ENCODE results near the gene NTNG2.

NTNG2 gene

GRCh38 chr9:132226571-132227430, 64.9 kb downstream of the NTNG2 start:
- in situ Hi-C loops (cut with HindIII; ENCODE audit: low pct_unique_long_range_greater_than_20kb, low sequenced_read_pairs) = no loop called here
- no peak for DNase-seq (ENCODE audit: low read depth in 1 of 2, low spot score in 1 of 2)
- TF ChIP-seq JUND (IDR thresholded peaks at IDR 0.05; ENCODE audit: low read depth) = no peak

GRCh38 chr9:132228062-132228461, 66.2 kb downstream of the NTNG2 start:
- in situ Hi-C loops (cut with HindIII; ENCODE audit: low pct_unique_long_range_greater_than_20kb, low sequenced_read_pairs) = no loop called here
- no peak for DNase-seq (ENCODE audit: low read depth in 1 of 2, low spot score in 1 of 2)

GRCh38 chr9:132230605-132231004, 68.7 kb downstream of the NTNG2 start:
- no peak for TF ChIP-seq JUND (IDR thresholded peaks at IDR 0.05; ENCODE audit: low read depth)
- no peak for DNase-seq (ENCODE audit: low read depth in 1 of 2, low spot score in 1 of 2)
- in situ Hi-C loops (cut with HindIII; ENCODE audit: low pct_unique_long_range_greater_than_20kb, low sequenced_read_pairs) = no loop called here

More at GRCh38 chr9:132228062-132228461, 66.2 kb downstream of the NTNG2 start:
- TF ChIP-seq JUND (IDR thresholded peaks at IDR 0.05; ENCODE audit: low read depth) = no peak

- no peak for TF ChIP-seq JUND (IDR thresholded peaks at IDR 0.05; ENCODE audit: low read depth)
- in situ Hi-C loops (cut with HindIII; ENCODE audit: low pct_unique_long_range_greater_than_20kb, low sequenced_read_pairs) = no loop called here
- DNase-seq (ENCODE audit: low read depth in 1 of 2, low spot score in 1 of 2) = no peak
Observed at GRCh38 chr9:132231019-132231701, 69.3 kb downstream of the NTNG2 start.

- in situ Hi-C loops (cut with HindIII; ENCODE audit: low pct_unique_long_range_greater_than_20kb, low sequenced_read_pairs) = no loop called here
- DNase-seq (ENCODE audit: low read depth in 1 of 2, low spot score in 1 of 2) = no peak
Observed at GRCh38 chr9:132232522-132232921, 70.7 kb downstream of the NTNG2 start.

GRCh38 chr9:132233138-132233537, 71.3 kb downstream of the NTNG2 start:
- in situ Hi-C loops (cut with HindIII; ENCODE audit: low pct_unique_long_range_greater_than_20kb, low sequenced_read_pairs) = no loop called here
- DNase-seq (ENCODE audit: low read depth in 1 of 2, low spot score in 1 of 2) = no peak
- TF ChIP-seq JUND (IDR thresholded peaks at IDR 0.05; ENCODE audit: low read depth) = no peak

More at GRCh38 chr9:132232522-132232921, 70.7 kb downstream of the NTNG2 start:
- no peak for TF ChIP-seq JUND (IDR thresholded peaks at IDR 0.05; ENCODE audit: low read depth)

- in situ Hi-C loops (cut with HindIII; ENCODE audit: low pct_unique_long_range_greater_than_20kb, low sequenced_read_pairs) = no loop called here
- no peak for DNase-seq (ENCODE audit: low read depth in 1 of 2, low spot score in 1 of 2)
- TF ChIP-seq JUND (IDR thresholded peaks at IDR 0.05; ENCODE audit: low read depth) = no peak
Observed at GRCh38 chr9:132234535-132234934, 72.7 kb downstream of the NTNG2 start.

GRCh38 chr9:132235125-132235524, 73.3 kb downstream of the NTNG2 start:
- TF ChIP-seq JUND (IDR thresholded peaks at IDR 0.05; ENCODE audit: low read depth) = no peak
- no peak for DNase-seq (ENCODE audit: low read depth in 1 of 2, low spot score in 1 of 2)
- in situ Hi-C loops (cut with HindIII; ENCODE audit: low pct_unique_long_range_greater_than_20kb, low sequenced_read_pairs) = no loop called here

- in situ Hi-C loops (cut with HindIII; ENCODE audit: low pct_unique_long_range_greater_than_20kb, low sequenced_read_pairs) = no loop called here
- no peak for TF ChIP-seq JUND (IDR thresholded peaks at IDR 0.05; ENCODE audit: low read depth)
Observed at GRCh38 chr9:132235894-132236661, 74.2 kb downstream of the NTNG2 start.

GRCh38 chr9:132236662-132237311, 74.9 kb downstream of the NTNG2 start:
- TF ChIP-seq JUND (IDR thresholded peaks at IDR 0.05; ENCODE audit: low read depth) = no peak
- DNase-seq (ENCODE audit: low read depth in 1 of 2, low spot score in 1 of 2) = no peak
- in situ Hi-C loops (cut with HindIII; ENCODE audit: low pct_unique_long_range_greater_than_20kb, low sequenced_read_pairs) = no loop called here

More at GRCh38 chr9:132235894-132236661, 74.2 kb downstream of the NTNG2 start:
- peak; percentile 86 to 91 for DNase-seq (ENCODE audit: low read depth in 1 of 2, low spot score in 1 of 2)

- TF ChIP-seq JUND (IDR thresholded peaks at IDR 0.05; ENCODE audit: low read depth) = no peak
- in situ Hi-C loops (cut with HindIII; ENCODE audit: low pct_unique_long_range_greater_than_20kb, low sequenced_read_pairs) = no loop called here
- no peak for DNase-seq (ENCODE audit: low read depth in 1 of 2, low spot score in 1 of 2)
Observed at GRCh38 chr9:132237481-132237880, 75.6 kb downstream of the NTNG2 start.
